CD4-positive, alpha-beta T cell treated with Interleukin-2 at 100 ng/mL for 4 hours (primary cell): ENCODE results near the gene LAIR2.
"Not testable (repeated sequence)": the region's sequence is repeated elsewhere in the genome, so short reads cannot be mapped to it uniquely, and the experiment has no call there.

Experiments
- DNase-seq: peaks from one replicate; pipeline ENCODE4 v3.0.0-alpha.2; 2020; ENCODE audit warnings: low spot score

Gene LAIR2

DNA sequence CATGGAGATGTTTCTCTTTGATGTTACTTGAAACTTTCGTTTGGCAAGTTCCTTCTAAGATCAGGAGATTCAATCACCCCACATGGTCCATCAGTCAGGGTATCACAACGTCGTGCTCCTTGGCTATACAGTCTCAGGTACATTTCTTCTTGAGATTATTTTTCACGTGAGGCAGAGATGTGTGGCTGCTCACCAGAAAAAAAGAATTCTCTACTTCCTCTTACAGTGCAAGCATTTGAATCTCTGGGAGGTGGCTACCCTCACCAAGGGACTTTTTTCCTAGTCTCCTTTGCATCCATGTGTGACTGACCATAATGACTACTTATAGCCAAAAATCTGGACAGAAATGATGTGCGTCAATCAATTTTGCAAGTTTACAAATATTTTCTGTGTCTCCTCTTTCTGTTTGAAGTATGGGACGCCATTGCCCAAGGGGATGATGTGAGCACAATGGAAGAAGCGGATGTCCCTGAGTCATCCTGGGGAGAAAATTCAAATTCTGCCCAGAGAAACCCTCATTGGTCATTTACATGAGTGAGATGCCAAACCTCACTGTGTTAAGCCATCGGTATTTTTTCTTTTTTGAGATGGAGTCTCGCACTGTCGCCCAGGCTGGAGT is 8.6 kb upstream of the LAIR2 start:
- no peak for DNase-seq

- not testable (repeated sequence) for DNase-seq
These were observed 7.3 kb upstream of the LAIR2 start for GRCh38 chr19:54495284-54495683.

DNA sequence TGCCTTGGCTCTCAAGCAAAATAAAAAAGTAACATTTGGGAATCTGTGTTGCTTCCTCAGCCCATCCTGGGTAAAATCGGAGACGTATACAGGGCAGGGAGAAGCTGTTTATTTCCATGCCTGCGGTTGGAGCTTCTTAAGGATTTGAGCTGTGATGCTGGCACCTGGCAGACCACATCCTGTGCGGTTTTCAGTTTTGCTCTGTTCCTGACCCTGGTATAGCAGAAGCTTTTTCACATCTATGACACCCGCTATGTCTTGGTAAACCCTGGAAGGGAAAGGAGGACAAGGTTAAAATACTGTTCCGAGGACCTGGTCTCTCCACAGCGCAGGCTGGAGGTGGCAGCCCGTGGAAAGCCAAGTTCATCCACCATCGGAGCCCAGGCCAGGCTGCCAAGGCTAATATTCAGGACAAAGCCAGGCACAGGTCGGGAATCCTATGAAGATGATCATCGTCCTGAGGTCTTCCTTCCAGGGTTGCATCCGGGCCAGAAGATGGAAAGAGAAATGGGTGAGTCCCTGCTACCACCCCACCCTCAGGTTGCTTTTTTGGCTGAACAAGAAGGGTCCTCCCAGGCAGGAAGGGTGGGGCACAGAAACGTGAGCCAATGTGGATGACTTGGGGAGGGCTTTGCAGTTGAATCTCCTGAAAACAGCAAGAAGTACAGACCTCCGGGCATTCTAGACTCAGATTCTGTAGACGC is 4.7 kb upstream of the LAIR2 start:
- DNase-seq, result not testable (repeated sequence)

DNA sequence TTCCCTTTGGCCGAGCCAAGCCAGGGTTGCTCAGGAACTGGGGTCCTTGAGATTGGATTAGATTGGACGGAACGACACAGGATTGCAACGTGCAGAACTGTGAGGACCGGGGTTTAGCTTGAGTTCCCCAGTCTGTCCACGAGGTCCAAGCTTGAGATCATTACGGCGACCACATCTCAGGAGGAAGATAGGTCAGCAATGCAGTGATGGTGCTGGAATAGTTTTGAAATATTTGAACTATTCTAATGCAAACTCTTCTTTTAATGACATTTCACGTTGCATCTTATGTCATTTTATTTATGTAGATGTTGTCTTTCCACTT is 4.2 kb upstream of the LAIR2 start:
- not testable (repeated sequence) for DNase-seq

DNA sequence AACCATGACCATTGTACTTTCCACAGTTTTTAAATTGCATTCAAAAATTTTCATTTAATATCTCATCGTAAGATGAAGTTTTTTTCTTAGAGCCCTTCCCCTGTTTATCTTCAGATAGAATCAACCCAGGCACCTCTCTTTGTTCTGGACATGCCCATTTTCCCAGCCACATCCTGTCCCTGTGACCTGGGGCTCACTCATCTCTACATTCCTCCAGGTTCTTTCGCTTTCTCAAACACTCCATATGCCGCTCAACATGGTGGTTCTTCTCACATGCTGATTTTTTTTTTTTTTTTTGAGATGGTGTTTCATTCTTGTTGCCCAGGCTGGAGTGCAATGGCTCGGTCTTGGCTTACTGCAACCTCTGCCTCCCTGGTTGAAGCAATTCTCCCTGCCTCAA is 2.9 kb downstream of the LAIR2 start:
- DNase-seq, result not testable (repeated sequence)

DNA sequence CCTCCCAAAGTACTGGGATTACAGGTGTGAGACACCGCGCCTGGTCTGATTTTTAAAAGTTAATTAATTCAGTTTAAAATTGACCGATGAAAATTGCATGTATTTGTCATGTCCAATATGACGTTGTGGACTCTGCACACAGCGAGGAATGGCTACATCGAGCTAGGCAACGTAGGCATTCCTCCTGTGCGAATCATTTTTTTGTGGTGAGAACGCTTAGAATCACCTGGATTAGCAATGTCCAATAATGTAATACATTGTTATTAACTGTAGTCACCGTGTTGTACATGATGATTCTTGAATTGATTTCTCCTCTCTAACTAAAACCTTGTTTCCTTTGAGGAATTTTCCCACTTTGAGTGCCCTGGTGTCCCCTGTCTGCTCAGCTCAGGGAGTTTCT is 3.4 kb downstream of the LAIR2 start:
- no peak for DNase-seq

DNA sequence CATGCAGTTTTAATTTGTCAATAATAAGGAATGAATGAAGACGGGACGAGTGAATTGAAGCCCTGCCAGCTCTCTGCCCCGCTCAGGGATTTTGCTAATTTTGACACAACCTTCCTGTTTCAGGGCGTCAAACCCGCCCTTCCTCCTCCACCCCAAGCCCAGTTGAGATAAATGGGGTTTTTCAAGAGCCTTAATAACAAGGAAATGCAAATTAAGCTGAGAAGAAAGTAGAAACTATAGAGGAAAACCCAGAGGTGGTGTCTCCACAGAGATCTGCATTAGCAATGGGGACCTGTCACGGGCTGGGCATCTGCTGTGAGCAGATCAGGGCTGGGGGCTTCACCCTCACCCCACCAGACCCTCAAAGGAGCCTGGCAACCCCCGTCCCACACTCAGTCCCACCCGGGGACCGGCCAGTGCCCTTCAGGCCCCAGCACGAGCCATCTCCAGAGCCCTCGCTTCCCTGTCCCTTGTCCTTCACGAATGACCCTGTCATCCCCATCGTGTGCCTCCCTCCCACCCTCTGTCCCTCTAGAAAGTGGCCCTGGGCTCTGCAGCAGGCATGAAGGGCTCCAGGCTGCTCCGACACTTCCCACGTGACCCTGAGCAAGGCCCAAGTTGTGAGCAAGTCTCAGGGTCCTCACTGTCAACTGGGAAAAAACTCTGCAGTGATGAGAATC is 4.5 kb downstream of the LAIR2 start:
- not testable (repeated sequence) for DNase-seq

- no peak for DNase-seq
These were observed 5.2 kb downstream of the LAIR2 start for GRCh38 chr19:54507824-54508223.

GRCh38 chr19:54508487-54508886 is 5.9 kb downstream of the LAIR2 start:
- not testable (repeated sequence) for DNase-seq

- not testable (repeated sequence) for DNase-seq
These were observed 6.7 kb downstream of the LAIR2 start for GRCh38 chr19:54509200-54509940.

DNA sequence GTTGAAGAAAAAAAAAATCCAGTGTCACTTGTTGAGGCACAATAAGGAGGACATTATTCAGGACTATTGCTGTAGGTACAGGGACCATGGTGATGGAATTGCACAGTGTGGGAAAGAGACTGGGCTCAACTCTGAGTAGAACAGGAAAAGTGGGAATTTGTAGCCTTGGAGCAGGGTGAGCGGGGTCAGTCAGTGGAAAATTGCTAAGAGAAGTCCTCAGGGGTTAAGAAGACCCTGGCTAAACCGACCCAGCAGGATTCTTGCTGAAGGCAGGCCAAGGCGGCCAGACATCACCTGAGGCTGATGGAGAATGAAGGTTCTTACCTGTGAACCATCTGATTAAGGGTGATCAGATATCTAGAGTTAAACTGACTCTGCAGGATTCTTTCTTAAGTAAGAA is 12.5 kb downstream of the LAIR2 start:
- DNase-seq, result no peak

DNA sequence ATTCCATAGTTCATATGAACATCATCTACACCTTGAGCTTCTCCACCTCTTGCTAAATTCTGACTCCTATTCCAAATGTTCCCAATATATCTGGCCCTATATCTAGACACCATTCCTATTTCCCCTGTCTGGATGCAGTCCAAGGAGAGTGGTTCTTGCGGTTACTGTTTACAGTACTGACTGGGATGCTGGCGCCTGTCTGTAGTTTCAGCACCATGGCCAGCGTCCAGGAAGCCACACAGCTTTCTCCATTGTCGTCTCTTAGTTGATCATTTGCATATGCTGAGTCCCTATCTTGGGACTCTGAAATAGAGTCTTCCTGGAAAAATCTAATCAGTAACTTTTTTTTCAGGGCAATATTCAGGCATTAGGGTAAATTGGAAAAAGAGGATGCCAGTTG is 14.9 kb downstream of the LAIR2 start:
- DNase-seq, result peak; percentile 49

GRCh38 chr19:54518844-54519243 is 16.2 kb downstream of the LAIR2 start:
- peak; percentile 1 for DNase-seq

- no peak for DNase-seq
These were observed 18.6 kb downstream of the LAIR2 start for GRCh38 chr19:54521022-54521859.

DNA sequence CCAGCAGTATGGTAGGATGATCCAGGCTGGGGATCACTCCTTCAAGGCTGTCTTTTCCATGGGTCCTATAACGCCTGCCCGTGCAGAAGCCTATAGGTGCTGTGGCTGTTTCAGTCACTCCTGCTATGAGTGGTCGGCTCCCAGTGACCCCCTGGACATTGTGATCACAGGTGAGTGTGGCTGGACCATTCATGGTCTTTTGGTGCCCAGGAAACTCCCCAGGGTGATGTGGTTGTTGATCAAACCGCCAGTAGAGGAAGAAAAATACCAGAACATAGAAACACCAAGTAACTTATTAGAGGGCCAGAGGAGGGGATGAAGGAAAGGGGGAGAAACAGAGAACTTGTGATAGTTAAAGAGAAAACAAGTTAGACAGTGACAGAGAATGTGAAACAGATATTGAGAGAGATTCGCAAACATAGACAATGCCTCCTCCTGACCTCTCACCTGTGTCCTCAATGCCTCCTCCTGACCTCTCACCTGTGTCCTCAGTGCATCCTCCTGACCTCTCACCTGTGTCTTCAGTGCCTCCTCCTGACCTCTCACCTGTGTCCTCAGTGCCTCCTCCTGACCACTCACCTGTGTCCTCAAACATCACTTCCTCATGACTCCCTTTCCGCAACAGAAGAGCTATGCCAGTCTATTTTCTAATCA is 19.4 kb downstream of the LAIR2 start:
- no peak for DNase-seq

DNA sequence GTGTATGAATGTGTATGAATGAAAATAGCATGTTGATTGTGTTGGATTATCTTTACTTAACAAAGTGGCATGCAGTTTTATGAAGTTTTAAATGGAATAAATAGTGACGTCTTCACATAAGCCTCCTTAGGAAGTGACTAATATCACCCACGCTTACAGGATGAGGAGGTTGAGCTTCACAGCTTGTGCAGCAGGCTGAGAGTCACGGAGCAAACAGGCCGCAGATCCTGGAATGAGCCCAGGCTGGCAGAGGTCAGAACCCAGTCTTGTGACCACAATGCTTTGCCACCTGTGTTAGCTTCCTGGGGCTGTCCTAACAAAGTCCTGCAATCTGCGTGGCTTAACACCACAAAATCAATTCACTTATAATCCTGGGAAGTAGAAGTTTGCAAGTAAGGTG is 20.8 kb downstream of the LAIR2 start:
- no peak for DNase-seq

DNA sequence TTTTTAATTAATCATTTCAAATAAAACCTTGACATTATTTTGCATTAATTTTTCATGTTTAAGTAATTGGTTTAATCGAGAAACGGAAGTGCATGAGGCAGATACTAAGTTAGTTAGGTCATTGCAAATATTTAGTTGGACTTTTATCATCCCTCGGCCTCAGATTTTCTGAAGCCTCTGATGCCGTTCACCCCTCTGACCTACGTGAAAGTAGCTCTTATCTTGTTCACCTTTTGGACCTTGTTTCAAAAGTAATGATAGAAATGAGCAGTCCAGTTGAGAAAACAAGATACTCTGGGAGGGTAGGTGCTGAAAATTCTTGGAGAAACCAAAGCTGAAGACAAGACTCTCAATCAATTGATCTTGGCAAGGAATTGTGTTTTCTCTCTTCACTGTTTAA is 23.0 kb downstream of the LAIR2 start:
- DNase-seq, result no peak

DNA sequence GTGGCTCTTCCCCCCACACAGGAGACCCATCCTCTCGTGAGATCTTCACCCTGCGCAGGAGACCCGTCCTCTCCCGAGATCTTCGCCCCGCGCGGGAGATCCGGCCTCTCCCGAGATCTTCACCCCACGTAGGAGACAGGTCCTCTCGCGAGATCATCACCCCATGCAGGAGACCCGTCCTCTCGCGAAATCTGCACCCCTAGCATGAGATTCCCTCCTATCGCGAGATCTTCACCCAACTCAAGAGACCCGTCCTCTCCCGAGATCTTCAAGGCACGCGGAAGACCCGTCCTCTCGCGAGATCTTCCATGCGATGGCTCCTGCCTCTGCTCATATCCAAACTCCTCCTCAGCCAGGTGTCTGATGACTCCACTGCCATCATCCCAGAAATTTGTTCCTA is 24.3 kb downstream of the LAIR2 start:
- DNase-seq, result no peak

GRCh38 chr19:54530866-54531265 is 28.2 kb downstream of the LAIR2 start:
- DNase-seq, result no peak

GRCh38 chr19:54532528-54532927 is 29.9 kb downstream of the LAIR2 start:
- peak; percentile 10 for DNase-seq

DNA sequence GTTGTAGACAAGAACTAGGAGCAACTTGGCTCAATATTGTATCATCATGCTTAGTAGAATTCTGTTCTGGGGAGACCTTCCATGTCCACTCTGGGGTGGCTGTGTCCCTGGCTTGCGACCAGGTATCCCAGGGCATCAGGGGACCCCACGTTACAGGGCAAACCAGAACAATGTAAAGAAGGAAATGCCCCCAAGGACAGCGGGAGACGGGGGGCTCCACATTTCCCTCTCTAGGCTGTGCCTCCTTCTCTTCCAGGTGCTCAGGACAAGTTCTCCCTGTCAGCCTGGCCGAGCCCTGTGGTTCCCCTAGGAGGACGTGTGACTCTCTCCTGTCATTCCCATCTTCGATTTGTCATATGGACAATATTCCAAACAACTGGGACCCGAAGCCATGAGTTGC is 30.8 kb downstream of the LAIR2 start:
- no peak for DNase-seq
